Lung (tissue), 12 donors: Measurements from ENCODE around the gene IGSF23. TPM values are rescaled to one million over a fixed set of nuclear protein-coding genes. Genes with fewer than 3 reads are reported as not detected.

ENCODE experiments used
- ATAC-seq: fragments of 200-7000 bp; cut with Tn5 transposase; one replicate; pipeline ENCODE4 v1.9.1; 2020; ENCODE audit warnings: moderate number of reproducible peaks; ENCODE audit not compliant: insufficient read depth, low FRiP score
- DNase-seq, 3 donors: peaks; one replicate each; pipeline ENCODE4 v3.0.0-alpha.2; 2013 to 2017
- H3K27ac ChIP-seq, 2 donors: one replicate each; pipeline ENCODE4 v1.5.1; 2013; ENCODE audit warnings: mild to moderate bottlenecking in 2 of 2, moderate library complexity in 2 of 2, control low read depth in 1 of 2, inconsistent platforms in 1 of 2, low read depth in 1 of 2, low read length in 1 of 2
- H3K27me3 ChIP-seq, 3 donors: one replicate each; pipeline ENCODE4 v1.5.1; 2013; ENCODE audit warnings: low read length in 2 of 3; ENCODE audit not compliant: control insufficient read depth in 3 of 3, insufficient read depth in 3 of 3
- H3K36me3 ChIP-seq, 4 donors: one replicate each; pipeline ENCODE4 v1.5.1; 2013; ENCODE audit warnings: low read length in 4 of 4, mild to moderate bottlenecking in 1 of 4, moderate library complexity in 1 of 4; ENCODE audit not compliant: control insufficient read depth in 4 of 4, insufficient read depth in 4 of 4
- H3K4me1 ChIP-seq, 5 donors: one replicate each; pipeline ENCODE4 v1.5.1; 2013; ENCODE audit warnings: low read length in 5 of 5, mild to moderate bottlenecking in 2 of 5, moderate library complexity in 1 of 5; ENCODE audit not compliant: control insufficient read depth in 5 of 5, insufficient read depth in 5 of 5
- H3K4me3 ChIP-seq: one replicate; pipeline ENCODE4 v1.5.1; 2013; ENCODE audit warnings: mild to moderate bottlenecking, control low read depth, moderate library complexity
- H3K9ac ChIP-seq, 2 donors: one replicate each; pipeline ENCODE4 v1.5.1; 2013; ENCODE audit warnings: low read length in 2 of 2, control low read depth in 1 of 2; ENCODE audit not compliant: insufficient read depth in 1 of 2
- H3K9me3 ChIP-seq, 4 donors: one replicate each; pipeline ENCODE4 v1.5.1; 2013; ENCODE audit warnings: low read length in 3 of 4, mild to moderate bottlenecking in 1 of 4, moderate library complexity in 1 of 4; ENCODE audit not compliant: control insufficient read depth in 4 of 4, insufficient read depth in 3 of 4
- CTCF ChIP-seq: IDR thresholded peaks from 2 replicates; pipeline ENCODE4 v1.5.1; 2012; ENCODE audit warnings: mild to moderate bottlenecking; ENCODE audit errors: control extremely low read depth, extremely low read depth
- WGBS, 2 donors: extraction: QIAGEN DNeasy Blood & Tissue Kit; methylation state at CpG; one replicate each; pipeline ENCODE4 v1.1.7; 2013; 5-methylcytosine and 5-hydroxymethylcytosine counted together
- polyA plus RNA-seq, 2 donors: library from polyadenylated mRNA; stranded (reverse); fragments of 200-250 nt; gene quantifications; one replicate each; pipeline ENCODE4 v1.2.1, GENCODE V29; 2013
- total RNA-seq, 2 donors: library from RNA; depleted of rRNA in 1 of 2; stranded (reverse); fragments of >200 nt in 1 of 2; gene quantifications; one replicate each; pipeline ENCODE4 v1.2.1, GENCODE V29; 2014 to 2021
- donor health status: control.
- donor health status: control.
- donor health status: Bipolar disorder and iron deficiency.
- donor health status: healthy.
- donor health status: DM: yes; HTN: yes; CAD: no.

Gene IGSF23
- total and polyA plus RNA-seq, 4 donors = not detected

GRCh38 chr19:44635581-44636438, 22.4 kb downstream of the IGSF23 start:
- no peak for TF ChIP-seq CTCF
- H3K4me1 ChIP-seq = peaks cover 0 to 11% (median 4%) of the 10 kb centered on the region in 5 donors
- no peak overlapping the region for H3K4me3 ChIP-seq
- 64 to 73% methylated on average over 3 of the region's 3 CpGs for WGBS, 2 donors
- ATAC-seq (peak; percentile 62), DNase-seq (no peak)
- no peaks in the 10 kb centered on the region for H3K27me3 ChIP-seq
- no peaks in the 10 kb centered on the region for H3K9me3 ChIP-seq
- H3K27ac ChIP-seq = no peak overlapping the region
- no peaks in the 10 kb centered on the region for H3K36me3 ChIP-seq
- no peak overlapping the region for H3K9ac ChIP-seq

- Histone ChIP-seq H3K27me3 (no peaks in the 10 kb centered on the region), H3K27ac (no peak overlapping the region), H3K4me3 (no peak overlapping the region), H3K9me3 (no peaks in the 10 kb centered on the region), H3K9ac (no peak overlapping the region), H3K36me3 (no peaks in the 10 kb centered on the region), H3K4me1 (peaks cover 0 to 11% (median 4%) of the 10 kb centered on the region in 5 donors)
- TF ChIP-seq CTCF = no peak
- DNase-seq (no peak), ATAC-seq (no peak)
- WGBS, 2 donors = 67 to 75% methylated on average over 11 of the region's 11 CpGs
These were observed 23.4 kb downstream of the IGSF23 start for GRCh38 chr19:44636439-44637389.

- no peak overlapping the region for H3K9ac ChIP-seq
- ATAC-seq (no peak), DNase-seq (no peak)
- H3K27ac ChIP-seq = no peak overlapping the region
- H3K4me3 ChIP-seq = no peak overlapping the region
- peaks cover 0 to 11% (median 4%) of the 10 kb centered on the region in 5 donors for H3K4me1 ChIP-seq
- no peaks in the 10 kb centered on the region for H3K27me3 ChIP-seq
- WGBS, 2 donors = 95% methylated on average over 5 of the region's 5 CpGs
- TF ChIP-seq CTCF = no peak
- no peaks in the 10 kb centered on the region for H3K36me3 ChIP-seq
- H3K9me3 ChIP-seq = no peaks in the 10 kb centered on the region
These were observed 24.0 kb downstream of the IGSF23 start for GRCh38 chr19:44637390-44637764.
